Purkinje cell (primary cell): ENCODE results near the gene AVPI1. TPM values are rescaled to one million over a fixed set of nuclear protein-coding genes. Genes with fewer than 3 reads are reported as not detected.

Experiments used
- polyA plus RNA-seq: library from polyadenylated mRNA; unstranded; fragments of >200 nt; fragmentation: Nextera tagmentation; gene quantifications from 2 replicates; pipeline ENCODE4 v1.2.1, GENCODE V29; 2014

The AVPI1 gene
- 5.0 and 8.7 TPM in 2 replicates for polyA plus RNA-seq

GRCh38 chr10:97686962-97687784 lies at the start of gene AVPI1:
AVPI1 (minus strand) TSS chr10:97687241; CDS start chr10:97679905, 7,336 bp downstream.

GRCh38 chr10:97713339-97713825 lies 26.3 kb upstream of the AVPI1 start, which contains the start of gene MARVELD1:
MARVELD1 (plus strand) TSS chr10:97713730; CDS start chr10:97713877, 147 bp downstream.

GRCh38 chr10:97640174-97640867 lies 46.7 kb downstream of the AVPI1 start, which contains the start of gene PI4K2A:
PI4K2A (plus strand) TSS chr10:97640671; CDS start chr10:97640743, 72 bp downstream.

GRCh38 chr10:97632949-97633884 lies 53.8 kb downstream of the AVPI1 start, which contains the start of gene MORN4:
MORN4 (minus strand) TSS chr10:97633500; CDS start chr10:97619653, 13,847 bp downstream.

Other genes with a start within 250 kb of the AVPI1 start
- 70.6 and 106 TPM in 2 replicates for gene EXOSC1, start 241.2 kb downstream of the AVPI1 start, polyA plus RNA-seq
- gene ZDHHC16, start 241.1 kb downstream of the AVPI1 start, polyA plus RNA-seq, result 17.6 and 42.6 TPM in 2 replicates
- 26.6 and 39.6 TPM in 2 replicates for gene MMS19, start 188.8 kb downstream of the AVPI1 start, polyA plus RNA-seq
- gene UBTD1, start 188.3 kb downstream of the AVPI1 start, polyA plus RNA-seq, result not detected in 2 replicates
- gene ANKRD2, start 114.5 kb downstream of the AVPI1 start, polyA plus RNA-seq, result 1.3 TPM in 2 replicates
- gene HOGA1, start 102.9 kb downstream of the AVPI1 start, polyA plus RNA-seq, result 1.9 and 2.7 TPM in 2 replicates
- gene C10orf62, start 97.5 kb downstream of the AVPI1 start, polyA plus RNA-seq, result not detected in 2 replicates
- 28.6 and 47.9 TPM in 2 replicates for gene MORN4, start 53.7 kb downstream of the AVPI1 start, polyA plus RNA-seq
- 6.8 TPM in 2 replicates for gene PI4K2A, start 46.6 kb downstream of the AVPI1 start, polyA plus RNA-seq
- gene MARVELD1, start 26.5 kb upstream of the AVPI1 start, polyA plus RNA-seq, result 0.90 and 1.3 TPM in 2 replicates
- 4.1 and 4.9 TPM in 2 replicates for gene ZFYVE27, start 49.9 kb upstream of the AVPI1 start, polyA plus RNA-seq
- gene SFRP5, start 84.8 kb upstream of the AVPI1 start, polyA plus RNA-seq, result not detected in 2 replicates
- 2.5 and 5.9 TPM in 2 replicates for gene GOLGA7B, start 162.6 kb upstream of the AVPI1 start, polyA plus RNA-seq